Measurements from ENCODE around the gene IFIT3. TPM values are rescaled to one million over a fixed set of nuclear protein-coding genes. Genes with fewer than 3 reads are reported as not detected.

IFIT3 gene
- total RNA-seq, 1 donor from 2014 or later = not detected

DNA sequence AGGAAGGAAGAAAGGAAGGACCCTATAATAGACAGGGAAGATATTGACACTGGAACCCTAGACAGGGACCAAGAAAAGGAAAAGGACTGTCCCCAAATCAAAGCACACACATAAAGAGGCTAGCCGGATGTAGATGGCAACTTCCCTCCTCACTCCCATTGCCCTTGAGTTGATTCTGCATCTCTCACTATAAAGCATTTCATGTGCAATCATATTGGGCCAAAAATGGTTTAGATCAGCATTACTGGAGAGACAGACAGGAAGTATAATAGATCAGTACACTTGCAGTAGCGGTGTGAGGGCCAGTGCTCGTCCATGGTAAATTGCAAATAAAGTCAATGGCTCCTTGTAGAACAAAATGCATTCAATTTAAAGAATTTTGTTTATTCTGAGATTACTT lies 8.4 kb downstream of the IFIT3 start:
- Histone ChIP-seq H3F3A (ENCODE audit: low read depth) (peaks cover 13% of the 10 kb centered on the region), H4K20me1 (ENCODE audit: low read depth) (no peaks in the 10 kb centered on the region), H3K9me3 (ENCODE audit: low read depth) (no peaks in the 10 kb centered on the region), H3K27ac (no peak overlapping the region), H3K27me3 (no peaks in the 10 kb centered on the region), H2AFZ (replicated peaks) (no peak overlapping the region), H3K4me2 (no peak overlapping the region), H3K4me3 (no peak overlapping the region), H3K79me2 (ENCODE audit: low read depth) (no peaks in the 10 kb centered on the region), H3K36me3 (no peaks in the 10 kb centered on the region), H3K4me1 (peaks cover 20% of the 10 kb centered on the region), H3K9ac (no peak overlapping the region)
- TF ChIP-seq, protein P1, sequence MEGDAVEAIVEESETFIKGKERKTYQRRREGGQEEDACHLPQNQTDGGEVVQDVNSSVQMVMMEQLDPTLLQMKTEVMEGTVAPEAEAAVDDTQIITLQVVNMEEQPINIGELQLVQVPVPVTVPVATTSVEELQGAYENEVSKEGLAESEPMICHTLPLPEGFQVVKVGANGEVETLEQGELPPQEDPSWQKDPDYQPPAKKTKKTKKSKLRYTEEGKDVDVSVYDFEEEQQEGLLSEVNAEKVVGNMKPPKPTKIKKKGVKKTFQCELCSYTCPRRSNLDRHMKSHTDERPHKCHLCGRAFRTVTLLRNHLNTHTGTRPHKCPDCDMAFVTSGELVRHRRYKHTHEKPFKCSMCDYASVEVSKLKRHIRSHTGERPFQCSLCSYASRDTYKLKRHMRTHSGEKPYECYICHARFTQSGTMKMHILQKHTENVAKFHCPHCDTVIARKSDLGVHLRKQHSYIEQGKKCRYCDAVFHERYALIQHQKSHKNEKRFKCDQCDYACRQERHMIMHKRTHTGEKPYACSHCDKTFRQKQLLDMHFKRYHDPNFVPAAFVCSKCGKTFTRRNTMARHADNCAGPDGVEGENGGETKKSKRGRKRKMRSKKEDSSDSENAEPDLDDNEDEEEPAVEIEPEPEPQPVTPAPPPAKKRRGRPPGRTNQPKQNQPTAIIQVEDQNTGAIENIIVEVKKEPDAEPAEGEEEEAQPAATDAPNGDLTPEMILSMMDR (IDR thresholded peaks at IDR 0.05) = no peak
- TF ChIP-seq EZH2 (IDR thresholded peaks at IDR 0.05) (no peak), EZH2phosphoT487 (IDR thresholded peaks at IDR 0.05) (no peak)
- no peak overlapping the region for H3K27ac Mint-ChIP-seq
- no peak for DNase-seq (ENCODE audit: low spot score)
- peaks cover 5% of the 10 kb centered on the region for H3K27me3 Mint-ChIP-seq (ENCODE audit: insufficient read depth, low read depth)
- no peak overlapping the region for H3K4me3 Mint-ChIP-seq
- peaks cover 20% of the 10 kb centered on the region for H3K4me1 Mint-ChIP-seq
- H3K9me3 Mint-ChIP-seq = no peaks in the 10 kb centered on the region
- H3K36me3 Mint-ChIP-seq = peaks cover 2% of the 10 kb centered on the region

DNA sequence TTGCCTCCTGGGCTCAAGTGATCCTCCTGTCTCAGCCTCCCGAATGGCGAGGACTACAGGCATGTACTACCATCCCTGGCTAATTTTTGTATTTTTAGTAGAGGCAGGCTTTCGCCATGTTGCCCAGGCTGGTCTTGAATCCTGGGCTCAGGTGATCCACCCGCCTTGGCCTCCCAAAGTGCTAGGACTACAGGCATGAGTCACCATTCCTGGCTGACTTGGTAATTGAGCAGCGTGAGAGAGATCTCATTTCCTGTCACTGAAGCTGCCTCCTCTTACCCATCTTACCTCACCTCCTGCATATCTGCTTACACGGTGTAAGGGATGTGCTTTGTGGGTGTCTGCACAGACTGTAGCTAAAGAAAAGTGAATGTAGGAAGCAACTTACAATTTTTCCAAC lies 9.7 kb downstream of the IFIT3 start:
- Histone ChIP-seq H3K79me2 (ENCODE audit: low read depth) (no peaks in the 10 kb centered on the region), H3K4me3 (no peak overlapping the region), H3K4me1 (peaks cover 23% of the 10 kb centered on the region), H3K9ac (no peak overlapping the region), H3F3A (ENCODE audit: low read depth) (peaks cover 10% of the 10 kb centered on the region), H4K20me1 (ENCODE audit: low read depth) (no peaks in the 10 kb centered on the region), H3K9me3 (ENCODE audit: low read depth) (no peaks in the 10 kb centered on the region), H2AFZ (replicated peaks) (no peak overlapping the region), H3K27me3 (no peaks in the 10 kb centered on the region), H3K36me3 (no peaks in the 10 kb centered on the region), H3K4me2 (no peak overlapping the region), H3K27ac (no peak overlapping the region)
- H3K27me3 Mint-ChIP-seq (ENCODE audit: insufficient read depth, low read depth) = peaks cover 5% of the 10 kb centered on the region
- H3K4me3 Mint-ChIP-seq = no peak overlapping the region
- DNase-seq (ENCODE audit: low spot score) = no peak
- H3K4me1 Mint-ChIP-seq = peaks cover 20% of the 10 kb centered on the region
- TF ChIP-seq EZH2phosphoT487 (IDR thresholded peaks at IDR 0.05) (no peak), EZH2 (IDR thresholded peaks at IDR 0.05) (no peak)
- TF ChIP-seq, protein P1 (IDR thresholded peaks at IDR 0.05) = no peak
- H3K9me3 Mint-ChIP-seq = no peaks in the 10 kb centered on the region
- H3K27ac Mint-ChIP-seq = no peak overlapping the region
- H3K36me3 Mint-ChIP-seq = peaks cover 2% of the 10 kb centered on the region

DNA sequence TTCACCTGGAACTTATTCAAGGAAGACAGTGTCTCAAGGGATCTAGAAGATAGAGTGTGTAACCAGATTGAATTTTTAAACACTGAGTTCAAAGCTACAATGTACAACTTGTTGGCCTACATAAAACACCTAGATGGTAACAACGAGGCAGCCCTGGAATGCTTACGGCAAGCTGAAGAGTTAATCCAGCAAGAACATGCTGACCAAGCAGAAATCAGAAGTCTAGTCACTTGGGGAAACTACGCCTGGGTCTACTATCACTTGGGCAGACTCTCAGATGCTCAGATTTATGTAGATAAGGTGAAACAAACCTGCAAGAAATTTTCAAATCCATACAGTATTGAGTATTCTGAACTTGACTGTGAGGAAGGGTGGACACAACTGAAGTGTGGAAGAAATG lies 10.9 kb downstream of the IFIT3 start:
- no peak for DNase-seq (ENCODE audit: low spot score)
- TF ChIP-seq EZH2phosphoT487 (IDR thresholded peaks at IDR 0.05) (no peak), EZH2 (IDR thresholded peaks at IDR 0.05) (no peak)
- TF ChIP-seq, protein P1 (IDR thresholded peaks at IDR 0.05) = no peak
- no peak overlapping the region for H3K4me3 ChIP-seq
- H3K36me3 ChIP-seq = no peaks in the 10 kb centered on the region
- H3K9me3 Mint-ChIP-seq = no peaks in the 10 kb centered on the region
- H3K27ac Mint-ChIP-seq = no peak overlapping the region
- H3K27me3 Mint-ChIP-seq (ENCODE audit: insufficient read depth, low read depth) = peaks cover 4% of the 10 kb centered on the region
- peaks cover 3% of the 10 kb centered on the region for H3K36me3 Mint-ChIP-seq
- no peak overlapping the region for H3K27ac ChIP-seq
- H4K20me1 ChIP-seq (ENCODE audit: low read depth) = no peaks in the 10 kb centered on the region
- no peaks in the 10 kb centered on the region for H3K9me3 ChIP-seq (ENCODE audit: low read depth)
- peaks cover 19% of the 10 kb centered on the region for H3K4me1 Mint-ChIP-seq
- H3K79me2 ChIP-seq (ENCODE audit: low read depth) = no peaks in the 10 kb centered on the region
- H3K4me1 ChIP-seq = peaks cover 18% of the 10 kb centered on the region
- no peak overlapping the region for H3K9ac ChIP-seq
- no peaks in the 10 kb centered on the region for H3K27me3 ChIP-seq
- H3K4me2 ChIP-seq = no peak overlapping the region
- no peaks in the 10 kb centered on the region for H3F3A ChIP-seq (ENCODE audit: low read depth)
- no peak overlapping the region for H2AFZ ChIP-seq (replicated peaks)
- H3K4me3 Mint-ChIP-seq = no peak overlapping the region

All from neural progenitor cell (in vitro differentiated cells).